HG03354 (cell line): Measurements from ENCODE around the gene JCAD.

Experiments
- ATAC-seq: cut with Tn5 transposase; IDR thresholded peaks from one replicate; pipeline ENCODE4 v1.9.1; 2021; ENCODE audit warnings: mild to moderate bottlenecking; ENCODE audit not compliant: unreplicated experiment, poor library complexity, severe bottlenecking

Gene JCAD

DNA sequence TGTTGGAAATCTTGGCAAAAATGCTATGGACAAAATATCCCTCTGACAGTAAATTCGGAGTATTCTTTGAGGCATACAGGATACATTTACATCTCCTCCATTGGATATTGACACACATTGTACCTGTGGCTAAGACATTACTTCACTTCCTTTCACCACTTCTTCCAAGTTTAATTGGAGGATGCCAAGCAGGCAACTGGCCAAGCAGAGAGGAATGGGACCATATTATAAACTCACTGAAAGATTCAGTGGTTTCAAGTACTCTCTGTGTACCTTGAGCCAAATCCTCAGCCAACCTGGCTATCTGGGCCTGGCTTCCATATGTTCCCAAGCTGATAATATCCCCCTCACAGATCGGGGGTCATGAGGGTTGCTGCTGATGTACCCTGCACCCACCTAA, 14.7 kb upstream of the JCAD start:
- no peak for ATAC-seq

- ATAC-seq, result no peak
Observed at GRCh38 chr10:30073767-30074060, 14.3 kb upstream of the JCAD start.

DNA sequence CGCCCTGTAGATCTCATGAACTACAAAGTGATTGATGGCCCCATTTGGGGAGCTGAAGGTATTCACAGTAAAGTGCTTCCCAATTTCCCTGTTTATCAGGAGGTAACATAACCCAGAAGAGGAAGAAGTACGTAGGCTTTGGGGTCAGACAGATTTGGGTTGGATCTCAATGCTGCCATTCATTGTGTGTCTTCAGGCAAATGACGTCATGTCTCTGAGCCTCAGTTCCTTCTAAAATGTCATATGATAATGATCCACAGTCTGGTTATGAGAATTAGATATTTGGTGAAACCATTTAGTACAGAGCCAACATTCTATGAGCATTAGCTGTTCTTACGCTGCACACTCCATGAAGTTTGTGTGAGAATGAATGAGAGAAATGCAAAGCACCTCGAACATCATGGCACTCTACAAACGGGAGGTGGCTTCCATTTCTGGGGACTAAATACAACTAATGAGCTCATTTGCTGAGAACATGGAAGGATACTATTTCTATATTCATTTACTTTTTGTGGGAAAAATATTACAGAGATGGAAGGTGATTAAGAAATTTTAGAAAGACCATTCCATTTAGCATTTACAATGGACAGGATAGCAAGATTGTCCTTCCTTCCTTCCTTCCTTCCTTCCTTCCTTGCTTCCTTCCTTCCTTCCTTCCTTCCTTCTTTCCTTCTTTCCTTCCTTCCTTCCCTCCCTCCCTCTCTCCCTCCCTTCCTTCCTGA, 13.8 kb upstream of the JCAD start:
- no peak for ATAC-seq

DNA sequence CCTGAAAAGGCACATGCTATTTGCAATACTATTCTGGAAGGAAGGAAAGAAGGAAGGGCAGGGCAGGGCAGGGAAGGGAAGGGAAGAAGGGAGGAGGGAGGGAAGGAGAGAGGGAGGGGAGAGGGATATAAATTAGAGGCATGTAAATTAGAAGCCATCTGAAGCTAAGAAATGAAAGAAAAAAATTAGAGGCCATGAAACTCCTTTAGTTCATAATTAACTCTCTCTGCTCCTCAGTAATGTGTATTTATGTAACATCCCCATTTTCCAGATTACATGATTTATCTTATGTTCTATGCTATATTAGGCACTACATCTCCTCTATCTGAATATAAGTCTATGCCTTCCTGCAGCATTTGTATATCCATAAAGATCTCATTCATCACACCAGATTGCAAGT, 12.7 kb upstream of the JCAD start:
- no peak for ATAC-seq

- ATAC-seq, result no peak
Observed at GRCh38 chr10:30070001-30070685, 10.8 kb upstream of the JCAD start.

DNA sequence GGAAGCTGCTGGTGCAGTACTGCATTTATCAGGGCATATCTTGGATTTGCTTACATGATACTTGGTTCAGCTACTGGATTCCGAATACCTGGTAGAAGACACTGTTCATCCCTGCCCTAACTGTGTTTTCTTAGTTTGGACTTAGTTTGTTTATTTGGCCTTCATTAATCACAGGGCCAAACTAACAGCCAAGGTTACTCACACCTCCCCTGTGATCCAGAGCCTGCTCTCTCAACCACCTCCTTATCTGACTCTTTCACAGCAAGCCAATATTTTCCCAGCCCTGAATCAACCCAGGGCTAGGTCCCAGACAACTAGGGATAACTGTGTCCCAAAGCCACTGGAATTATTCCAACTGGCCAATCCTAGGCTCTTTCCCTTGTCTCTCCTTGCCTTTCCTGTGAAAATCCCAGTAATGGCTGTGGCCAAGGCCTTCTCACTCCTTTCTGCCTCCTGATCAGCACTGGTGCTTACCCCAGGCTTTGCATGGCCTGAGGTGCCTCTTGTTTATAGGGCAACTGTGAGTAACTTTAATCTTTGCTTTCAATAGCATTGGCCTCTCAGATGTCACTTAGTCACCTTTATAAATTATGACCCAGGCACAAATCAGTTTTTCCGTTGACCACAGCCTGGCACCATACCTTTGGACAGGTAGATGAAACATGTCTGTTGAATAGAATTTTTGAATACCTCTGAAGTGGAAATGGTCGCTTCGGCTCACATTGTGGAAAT, 9.3 kb upstream of the JCAD start:
- ATAC-seq, result no peak

DNA sequence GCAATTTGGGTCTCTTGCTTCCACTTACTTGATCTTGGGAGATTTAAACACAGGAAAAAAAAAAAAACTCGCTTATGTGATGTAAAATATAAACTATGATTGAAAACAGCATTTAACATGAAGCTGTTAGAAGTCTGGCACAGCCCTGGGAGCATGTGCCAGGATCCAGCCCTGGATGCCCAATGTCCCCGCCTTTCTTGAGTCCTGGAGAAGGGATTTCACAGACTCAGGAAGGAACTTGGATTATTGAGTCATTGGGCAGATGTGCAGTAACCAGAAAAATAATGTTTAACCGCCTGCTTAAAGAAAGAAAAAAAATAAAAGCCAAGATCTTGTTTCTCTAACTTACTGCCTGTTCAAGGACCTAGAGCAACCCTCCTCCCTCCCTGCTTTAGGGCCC, 3.7 kb upstream of the JCAD start:
- ATAC-seq, result no peak

- ATAC-seq, result no peak
Observed at GRCh38 chr10:30062582-30062981, 3.2 kb upstream of the JCAD start.

GRCh38 chr10:30062090-30062489, 2.7 kb upstream of the JCAD start:
- ATAC-seq, result no peak

DNA sequence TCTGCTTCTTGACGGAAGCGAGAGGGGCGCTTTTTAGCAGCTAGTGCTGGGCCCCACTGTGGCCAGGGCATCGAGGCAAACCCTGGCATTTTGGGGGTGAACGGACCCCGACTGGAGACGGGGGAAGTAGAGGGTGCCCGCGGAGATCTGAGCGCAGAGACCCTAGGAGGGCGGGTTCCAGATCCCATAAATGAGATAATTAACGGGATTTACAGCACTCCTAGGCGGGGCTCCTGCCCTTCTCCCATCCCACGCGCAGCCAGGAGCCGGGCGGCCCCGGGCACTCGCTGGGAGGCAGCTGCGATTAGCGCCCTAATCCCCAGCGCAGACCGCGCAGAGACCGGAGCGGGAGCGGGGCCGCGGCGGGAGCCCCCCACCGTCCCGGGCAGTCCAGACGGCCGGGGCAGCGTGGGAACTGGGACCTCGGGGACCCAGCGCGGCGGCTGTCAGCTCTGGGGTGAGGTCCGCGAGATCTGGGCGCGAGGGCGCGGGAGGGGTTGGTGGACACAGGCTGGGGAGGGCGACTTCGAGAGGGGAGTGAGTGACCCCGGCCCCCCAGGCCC, 735 bp downstream of the JCAD start:
- ATAC-seq, result no peak

DNA sequence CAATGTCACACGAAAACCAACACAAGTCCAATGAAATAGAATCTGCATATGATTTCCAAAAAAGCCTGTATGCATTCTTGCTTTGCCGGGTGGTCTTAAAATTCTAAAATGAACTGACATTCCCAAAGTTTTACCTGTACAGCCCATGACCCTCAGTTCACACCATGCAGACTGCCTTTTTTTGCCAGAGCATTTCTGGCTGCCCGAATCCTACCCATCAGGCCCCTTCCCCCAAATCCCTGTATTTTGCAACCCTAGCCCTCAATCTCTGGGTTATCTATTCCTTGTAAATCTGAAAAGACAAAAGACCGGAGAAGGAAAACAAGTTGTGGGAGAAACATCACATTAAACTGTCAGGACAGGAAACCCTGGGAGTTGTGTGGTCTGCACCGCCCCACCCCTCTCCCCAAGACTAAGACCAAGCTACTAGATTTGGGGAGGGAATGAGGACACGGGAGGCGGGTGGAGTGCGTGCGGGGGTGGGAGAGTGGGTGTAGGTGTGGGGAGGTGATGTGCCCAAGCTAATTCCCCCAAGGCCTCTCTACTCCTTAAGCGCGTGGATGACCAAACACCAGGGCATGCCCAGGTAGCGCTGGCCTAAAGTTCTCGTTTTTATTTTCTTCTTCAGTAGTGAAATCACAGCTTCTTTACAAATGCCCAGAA, 1.4 kb downstream of the JCAD start:
- ATAC-seq, result no peak

GRCh38 chr10:30057421-30057841, 2.0 kb downstream of the JCAD start:
- ATAC-seq, result no peak

- ATAC-seq, result no peak
Observed at GRCh38 chr10:30056767-30057355, 2.5 kb downstream of the JCAD start.

GRCh38 chr10:30056281-30056680, 3.1 kb downstream of the JCAD start:
- ATAC-seq, result no peak

DNA sequence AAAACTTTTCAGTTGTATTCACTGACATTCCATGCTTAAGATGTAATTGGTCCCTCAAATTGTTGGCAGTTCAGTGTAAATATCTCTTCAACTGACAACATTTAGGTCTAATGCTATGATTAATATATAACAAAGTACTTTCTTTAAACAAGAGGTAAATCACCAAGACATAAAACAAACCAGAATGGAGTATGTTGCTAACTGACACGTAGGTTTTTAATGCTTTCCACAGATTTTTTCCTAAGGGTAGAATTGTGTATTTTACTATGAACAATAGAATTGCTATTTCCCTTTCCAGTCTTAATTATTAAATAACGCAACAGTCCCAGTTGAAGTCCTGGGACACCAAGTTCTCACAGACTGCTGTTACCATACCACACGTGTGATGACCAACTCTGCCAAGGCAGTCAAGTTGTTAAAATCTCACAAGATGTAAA, 4.1 kb downstream of the JCAD start:
- ATAC-seq, result no peak

DNA sequence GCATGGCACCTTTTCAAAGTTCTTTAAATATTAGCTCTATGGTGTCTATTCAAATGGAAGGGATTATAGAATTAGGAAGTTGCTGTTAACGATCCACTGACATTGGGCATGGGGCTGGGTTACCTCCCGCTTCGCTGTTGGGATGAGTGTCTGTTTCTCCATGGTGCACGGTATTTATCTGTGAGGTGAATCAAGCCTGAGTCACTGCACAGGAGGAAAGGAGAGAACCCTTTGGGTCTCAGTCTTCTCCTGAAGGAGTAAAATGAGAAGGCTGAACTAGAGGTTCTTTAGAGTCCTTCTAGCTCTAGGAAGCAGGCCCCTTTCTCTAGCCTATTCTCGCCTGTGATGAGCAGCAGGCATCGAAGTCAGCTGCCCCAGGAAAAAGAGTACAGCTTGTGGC, 7.3 kb downstream of the JCAD start:
- no peak for ATAC-seq

- no peak for ATAC-seq
Observed at GRCh38 chr10:30051220-30051619, 8.2 kb downstream of the JCAD start.

DNA sequence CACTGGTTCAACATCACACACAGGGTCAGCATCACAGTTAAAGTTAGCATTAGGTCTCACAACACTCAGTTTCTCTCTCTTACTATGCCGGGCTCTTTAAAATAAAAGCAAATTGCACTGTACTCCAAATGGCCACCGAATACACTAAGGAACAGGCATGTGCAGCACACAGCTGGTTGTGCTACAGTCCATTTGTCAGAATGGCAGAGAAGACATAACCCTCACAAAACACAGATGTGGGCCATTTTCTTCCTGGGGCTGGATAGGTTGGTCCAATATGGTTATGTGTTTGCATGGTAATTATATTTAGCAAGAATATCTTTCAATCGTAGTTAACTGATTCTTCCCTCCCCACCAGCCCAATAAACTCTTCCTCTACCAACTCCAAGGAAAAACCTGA, 9.0 kb downstream of the JCAD start:
- ATAC-seq, result no peak

- ATAC-seq, result no peak
Observed at GRCh38 chr10:30048768-30049517, 10.4 kb downstream of the JCAD start.
